IPS-18a (cell line): Measurements from ENCODE around the gene UVSSA.

Experiments used
- H3K27ac ChIP-seq: one replicate; pipeline ENCODE4 v1.5.1; 2013; ENCODE audit warnings: low read length
- H3K27me3 ChIP-seq: one replicate; pipeline ENCODE4 v1.6.1; 2013; ENCODE audit warnings: mild to moderate bottlenecking, low read length; ENCODE audit not compliant: control insufficient read depth, insufficient read depth
- H3K36me3 ChIP-seq: one replicate; pipeline ENCODE4 v1.6.1; 2013; ENCODE audit warnings: low read depth, low read length; ENCODE audit not compliant: control insufficient read depth
- H3K4me1 ChIP-seq: one replicate; pipeline ENCODE4 v1.6.1; 2013; ENCODE audit warnings: low read depth, low read length; ENCODE audit not compliant: control insufficient read depth
- H3K4me3 ChIP-seq: one replicate; pipeline ENCODE4 v1.5.1; 2013; ENCODE audit warnings: low read length
- H3K9ac ChIP-seq: one replicate; pipeline ENCODE4 v1.6.1; 2013; ENCODE audit warnings: mild to moderate bottlenecking, low read length, moderate library complexity
- H3K9me3 ChIP-seq: one replicate; pipeline ENCODE4 v1.6.1; 2013; ENCODE audit warnings: low read depth, low read length; ENCODE audit not compliant: control insufficient read depth

UVSSA gene

GRCh38 chr4:1346781-1347409 lies at the start of gene UVSSA:
Gene UVSSA, plus strand, starts transcription at chr4:1347208. Its CDS starts 884 bp downstream, at chr4:1348092.
- H3K4me1 ChIP-seq: peaks cover 4% of the 10 kb centered on the region
- H3K9me3 ChIP-seq: no peaks in the 10 kb centered on the region
- peaks cover 3% of the 10 kb centered on the region for H3K36me3 ChIP-seq
- H3K27me3 ChIP-seq: no peaks in the 10 kb centered on the region
- peak within 1 kb of the TSS; percentile 71 for H3K4me3 ChIP-seq
- peak within 1 kb of the TSS; percentile 82 for H3K27ac ChIP-seq
- peak within 1 kb of the TSS; percentile 72 for H3K9ac ChIP-seq

GRCh38 chr4:1297456-1298325 lies 49.3 kb upstream of the UVSSA start:
- peaks cover 9% of the 10 kb centered on the region for H3K36me3 ChIP-seq
- no peak overlapping the region for H3K9ac ChIP-seq
- no peaks in the 10 kb centered on the region for H3K27me3 ChIP-seq
- H3K9me3 ChIP-seq: no peaks in the 10 kb centered on the region
- H3K27ac ChIP-seq: no peak overlapping the region
- no peak overlapping the region for H3K4me3 ChIP-seq
- H3K4me1 ChIP-seq: peaks cover 8% of the 10 kb centered on the region

GRCh38 chr4:1298461-1298860 lies 48.5 kb upstream of the UVSSA start:
- H3K27me3 ChIP-seq: no peaks in the 10 kb centered on the region
- no peak overlapping the region for H3K9ac ChIP-seq
- H3K4me1 ChIP-seq: peaks cover 8% of the 10 kb centered on the region
- H3K4me3 ChIP-seq: no peak overlapping the region
- peaks cover 9% of the 10 kb centered on the region for H3K36me3 ChIP-seq
- H3K27ac ChIP-seq: no peak overlapping the region
- no peaks in the 10 kb centered on the region for H3K9me3 ChIP-seq

- H3K36me3 ChIP-seq: peaks cover 9% of the 10 kb centered on the region
- H3K9me3 ChIP-seq: no peaks in the 10 kb centered on the region
- no peak overlapping the region for H3K9ac ChIP-seq
- no peaks in the 10 kb centered on the region for H3K27me3 ChIP-seq
- H3K27ac ChIP-seq: no peak overlapping the region
- H3K4me3 ChIP-seq: no peak overlapping the region
- H3K4me1 ChIP-seq: peaks cover 8% of the 10 kb centered on the region
Measured at GRCh38 chr4:1299301-1299860, 47.6 kb upstream of the UVSSA start.

- no peaks in the 10 kb centered on the region for H3K27me3 ChIP-seq
- H3K4me1 ChIP-seq: peaks cover 8% of the 10 kb centered on the region
- no peak overlapping the region for H3K4me3 ChIP-seq
- peaks cover 9% of the 10 kb centered on the region for H3K36me3 ChIP-seq
- no peak overlapping the region for H3K9ac ChIP-seq
- H3K9me3 ChIP-seq: no peaks in the 10 kb centered on the region
- no peak overlapping the region for H3K27ac ChIP-seq
Measured at GRCh38 chr4:1300466-1301455, 46.2 kb upstream of the UVSSA start.

GRCh38 chr4:1302159-1302558 lies 44.8 kb upstream of the UVSSA start:
- H3K9me3 ChIP-seq: no peaks in the 10 kb centered on the region
- no peak overlapping the region for H3K4me3 ChIP-seq
- H3K27me3 ChIP-seq: no peaks in the 10 kb centered on the region
- no peak overlapping the region for H3K9ac ChIP-seq
- peaks cover 6% of the 10 kb centered on the region for H3K4me1 ChIP-seq
- no peak overlapping the region for H3K27ac ChIP-seq
- H3K36me3 ChIP-seq: peaks cover 9% of the 10 kb centered on the region

GRCh38 chr4:1305261-1305711 lies 41.7 kb upstream of the UVSSA start:
- H3K27ac ChIP-seq: no peak overlapping the region
- no peaks in the 10 kb centered on the region for H3K9me3 ChIP-seq
- no peak overlapping the region for H3K4me3 ChIP-seq
- H3K9ac ChIP-seq: no peak overlapping the region
- H3K27me3 ChIP-seq: no peaks in the 10 kb centered on the region
- H3K36me3 ChIP-seq: peaks cover 3% of the 10 kb centered on the region
- H3K4me1 ChIP-seq: peaks cover 5% of the 10 kb centered on the region

GRCh38 chr4:1305781-1306455 lies 41.1 kb upstream of the UVSSA start:
- Histone ChIP-seq H3K27me3 (no peaks in the 10 kb centered on the region), H3K4me1 (peaks cover 5% of the 10 kb centered on the region), H3K27ac (no peak overlapping the region), H3K9me3 (no peaks in the 10 kb centered on the region), H3K4me3 (no peak overlapping the region), H3K36me3 (peaks cover 3% of the 10 kb centered on the region), H3K9ac (no peak overlapping the region)

- H3K4me3 ChIP-seq: no peak overlapping the region
- peaks cover 5% of the 10 kb centered on the region for H3K4me1 ChIP-seq
- no peaks in the 10 kb centered on the region for H3K27me3 ChIP-seq
- peaks cover 6% of the 10 kb centered on the region for H3K36me3 ChIP-seq
- no peaks in the 10 kb centered on the region for H3K9me3 ChIP-seq
- no peak overlapping the region for H3K27ac ChIP-seq
- H3K9ac ChIP-seq: no peak overlapping the region
Measured at GRCh38 chr4:1307951-1308735, 38.9 kb upstream of the UVSSA start.
